A549 (cell line): ENCODE measurements around the gene FAM241B. TPM values are rescaled to one million over a fixed set of nuclear protein-coding genes. Genes with fewer than 3 reads are reported as not detected.

Experiments
- ATAC-seq, 2 experiments: fragments of 200-7000 bp in 1 of 2; fragments of >200 bp in 1 of 2; cut with Nextera tagmentation in 1 of 2; cut with Tn5 transposase in 1 of 2; 3 replicates each; pipeline versions ENCODE4 v1.8.0 to v1.9.1; 2018 to 2020; ENCODE audit warnings: mild to moderate bottlenecking in 1 of 2, moderate library complexity in 1 of 2
- CTCF ChIA-PET: fragments of 300-600 bp; sonication (Branson Sonifier 250); formaldehyde crosslinking; extraction: SDS; loops from one replicate; lab custom pipeline; 2021; ENCODE audit warnings: antibody characterized with exemption, inconsistent platforms; lab: Yijun Ruan, JAX
- POLR2A ChIA-PET: fragments of 350-600 bp; formaldehyde crosslinking; extraction: SDS; loops from one replicate; lab custom pipeline; 2021; ENCODE audit warnings: antibody characterized with exemption, inconsistent platforms; lab: Yijun Ruan, JAX
- DNase-seq, 2 experiments: peaks; one replicate each; pipeline versions ENCODE4 v3.0.0 to v3.0.0-alpha.2; 2011 to 2016; ENCODE audit warnings: low read depth in 1 of 2, low spot score in 1 of 2
- FAIRE-seq: peaks from 2 replicates; lab custom pipeline; 2011; peaks lifted over from hg19 to GRCh38; lab: Jason Lieb, UNC
- H3K27ac ChIP-seq, 2 experiments: fragments of >200 bp; sonication (Bioruptor Twin); formaldehyde crosslinking; 3 replicates each; pipeline ENCODE4 v1.5.1; 2016 to 2017
- H3K4me1 ChIP-seq: fragments of >200 bp; sonication (Bioruptor Twin); formaldehyde crosslinking; 3 replicates; pipeline ENCODE4 v1.6.1; 2016
- H3K4me2 ChIP-seq: fragments of >200 bp; sonication (Bioruptor Twin); formaldehyde crosslinking; 3 replicates; pipeline ENCODE4 v1.6.1; 2016
- H3K4me3 ChIP-seq: fragments of >200 bp; sonication (Bioruptor Twin); formaldehyde crosslinking; 3 replicates; pipeline ENCODE4 v1.5.1; 2016
- H3K9me3 ChIP-seq: fragments of >200 bp; sonication (Bioruptor Twin); formaldehyde crosslinking; 3 replicates; pipeline ENCODE4 v1.6.1; 2016
- CEBPB ChIP-seq, 2 experiments: fragments of >200 bp in 1 of 2; sonication (Bioruptor Twin) in 1 of 2; formaldehyde crosslinking in 1 of 2; IDR thresholded peaks; 2 replicates each; pipeline ENCODE4 v1.6.1; 2012 to 2016
- EHF ChIP-seq: fragments of 250-450 bp; sonication (Bioruptor Pico); IDR thresholded peaks from 2 replicates; pipeline ENCODE4 v1.5.0; 2020; ENCODE audit warnings: mild to moderate bottlenecking
- EP300 ChIP-seq, 2 experiments: fragments of >200 bp; sonication (Bioruptor Twin); formaldehyde crosslinking; IDR thresholded peaks; 2 replicates in 1 of 2; 3 replicates in 1 of 2; pipeline ENCODE4 v1.6.1; 2016 to 2017
- FOSL2 ChIP-seq, 2 experiments: fragments of 450-650 bp in 1 of 2; fragments of >200 bp in 1 of 2; sonication (Bioruptor Twin) in 1 of 2; formaldehyde crosslinking; IDR thresholded peaks; 2 replicates each; pipeline versions ENCODE4 v1.5.0 to v1.6.1; 2016 to 2020; ENCODE audit warnings: mild to moderate bottlenecking in 1 of 2, moderate library complexity in 1 of 2
- FOXS1 ChIP-seq: fragments of 250-450 bp; sonication (Bioruptor Pico); IDR thresholded peaks from 2 replicates; pipeline ENCODE4 v1.5.0; 2020; ENCODE audit warnings: mild to moderate bottlenecking, moderate library complexity
- HDAC2 ChIP-seq: fragments of 200-600 bp; sonication (generic); IDR thresholded peaks from 2 replicates; pipeline ENCODE4 v1.6.1; 2016
- HOXA7 ChIP-seq: fragments of 250-450 bp; sonication (Bioruptor Pico); IDR thresholded peaks from 2 replicates; pipeline ENCODE4 v1.5.0; 2020; ENCODE audit warnings: mild to moderate bottlenecking, moderate library complexity
- JUN ChIP-seq, 2 experiments: fragments of >200 bp; sonication (Bioruptor Twin); formaldehyde crosslinking; IDR thresholded peaks; 2 replicates in 1 of 2; 3 replicates in 1 of 2; pipeline ENCODE4 v1.6.1; 2016 to 2017
- NR3C1 ChIP-seq: fragments of >200 bp; sonication (Bioruptor Twin); formaldehyde crosslinking; IDR thresholded peaks from 3 replicates; pipeline ENCODE4 v1.6.1; 2017
- POLR2A ChIP-seq: IDR thresholded peaks from 2 replicates; pipeline ENCODE4 v1.6.1; 2012; ENCODE audit warnings: mild to moderate bottlenecking, low read length
- POLR2AphosphoS2 ChIP-seq: conservative IDR thresholded peaks from 2 replicates; pipeline ENCODE4 v1.6.1; 2012; ENCODE audit warnings: low read length, improper control_type of control experiment, inconsistent platforms
- RAD21 ChIP-seq, 2 experiments: fragments of >200 bp in 1 of 2; sonication (Bioruptor Twin) in 1 of 2; formaldehyde crosslinking in 1 of 2; IDR thresholded peaks in 1 of 2; conservative IDR thresholded peaks in 1 of 2; 2 replicates in 1 of 2; 3 replicates in 1 of 2; pipeline ENCODE4 v1.6.1; 2012 to 2018; ENCODE audit warnings: inconsistent platforms in 1 of 2
- RARB ChIP-seq: fragments of 250-450 bp; sonication (Bioruptor Pico); IDR thresholded peaks from 2 replicates; pipeline ENCODE4 v1.8.0; 2021; ENCODE audit warnings: mild to moderate bottlenecking, moderate library complexity
- RCOR1 ChIP-seq: fragments of 150-350 bp; IDR thresholded peaks from 2 replicates; pipeline ENCODE4 v1.6.1; 2014; ENCODE audit warnings: antibody characterized with exemption, low read length, low read depth
- RNF2 ChIP-seq: fragments of 200-600 bp; sonication (generic); IDR thresholded peaks from 2 replicates; pipeline ENCODE4 v1.6.1; 2016; ENCODE audit warnings: low read depth, mild to moderate bottlenecking, antibody characterized with exemption, moderate library complexity, borderline replicate concordance
- TFCP2L1 ChIP-seq: fragments of 250-450 bp; sonication (Bioruptor Pico); IDR thresholded peaks from 2 replicates; pipeline ENCODE4 v1.5.0; 2021; ENCODE audit warnings: mild to moderate bottlenecking
- WGBS: methylation state at CpG from one replicate; pipeline ENCODE4 v1.1.6; 2017; ENCODE audit errors: missing lambda C conversion rate; 5-methylcytosine and 5-hydroxymethylcytosine counted together
- polyA plus RNA-seq, 4 experiments: library from polyadenylated mRNA; depleted of rRNA in 3 of 4; stranded (reverse); fragments of >200 nt; fragmentation: RNase III in 1 of 4; extraction: RNeasy Plus Mini Kit Qiagen cat#74134 plus additional on column Dnase treatment in 1 of 4; gene quantifications; 2 replicates in 3 of 4; 3 replicates in 1 of 4; pipeline ENCODE4 v1.2.3, GENCODE V29; 2011 to 2017
- TF ChIP-seq, protein P1 (sequence below): IDR thresholded peaks from 2 replicates; pipeline ENCODE4 v1.6.1; 2012; ENCODE audit warnings: low read depth, borderline replicate concordance
- TF ChIP-seq, protein P2 (sequence below): fragments of 250-450 bp; sonication (Bioruptor Pico); IDR thresholded peaks from 2 replicates; pipeline ENCODE4 v1.5.0; 2021; ENCODE audit warnings: mild to moderate bottlenecking, moderate library complexity, borderline replicate concordance
- TF ChIP-seq, protein P3 (sequence below): fragments of 450-650 bp; IDR thresholded peaks from 2 replicates; pipeline ENCODE4 v1.6.1; 2014; ENCODE audit warnings: antibody characterized with exemption
- TF ChIP-seq, protein P4 (sequence below): IDR thresholded peaks from 2 replicates; pipeline ENCODE4 v1.6.1; 2012
- TF ChIP-seq, protein P5 (sequence below): fragments of 200-600 bp; sonication (generic); IDR thresholded peaks from 2 replicates; pipeline ENCODE4 v1.6.1; 2016; ENCODE audit warnings: antibody characterized with exemption, mild to moderate bottlenecking, moderate library complexity
- TF ChIP-seq, protein P6 (sequence below): fragments of 250-450 bp; sonication (Bioruptor Pico); IDR thresholded peaks from 2 replicates; pipeline ENCODE4 v1.5.0; 2020; ENCODE audit warnings: low read depth, mild to moderate bottlenecking, moderate library complexity
- TF ChIP-seq, protein P7 (sequence below): fragments of >200 bp; sonication (Bioruptor Twin); formaldehyde crosslinking; IDR thresholded peaks from 3 replicates; pipeline ENCODE4 v1.5.1; 2016

Gene FAM241B
- polyA plus RNA-seq, 2 of the 4 experiments (the other 2 are of a cell fraction): 22.8 to 23.8 TPM

DNA sequence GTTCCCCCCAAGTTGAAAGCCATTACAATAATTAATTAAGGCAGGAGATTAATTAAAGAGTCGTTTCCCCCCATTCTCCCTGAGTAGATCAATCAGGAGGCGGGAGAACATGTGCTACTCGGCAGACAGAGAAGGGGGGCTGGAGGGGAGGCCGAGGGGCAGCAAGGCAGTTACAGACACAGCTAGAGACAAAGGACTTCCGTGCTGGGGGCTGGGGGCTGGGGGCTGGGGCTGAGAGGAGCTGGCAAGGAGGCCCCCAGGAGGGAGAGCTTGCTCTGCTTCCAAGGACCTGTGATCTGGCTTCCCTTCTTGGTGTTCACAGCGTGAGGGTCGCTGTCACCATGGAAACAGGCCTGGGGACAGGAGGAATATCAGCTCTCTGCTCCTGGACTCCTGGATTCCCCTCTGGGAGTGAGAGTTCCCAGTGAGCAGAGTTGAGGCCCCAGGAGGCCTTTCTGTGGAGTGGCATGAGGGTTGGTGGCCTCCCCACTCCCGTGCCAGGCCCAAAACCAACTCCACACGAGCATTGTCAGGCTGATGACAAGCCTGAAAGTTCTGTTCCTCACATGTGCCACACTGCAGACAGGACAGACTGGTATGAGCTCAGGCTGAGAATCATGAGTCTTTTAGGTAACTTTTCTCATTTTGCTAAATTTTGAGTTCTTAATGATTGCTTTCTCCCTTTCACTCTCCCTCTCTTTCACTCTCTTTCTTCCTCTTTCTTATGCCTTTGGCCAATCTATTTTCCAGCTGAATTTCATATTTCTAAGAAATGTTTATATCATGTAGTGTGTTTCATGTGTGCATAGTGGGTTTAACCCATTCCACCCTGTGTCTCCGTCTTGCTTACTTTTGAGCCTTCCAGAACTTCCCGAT, 16.4 kb downstream of the FAM241B start:
- TF ChIP-seq RNF2 (no peak), POLR2AphosphoS2 (no peak), FOXS1 (CRISPR knock-in tag) (no peak), POLR2A (no peak), NR3C1 (no peak), RARB (CRISPR knock-in tag) (no peak), CEBPB (IDR thresholded peaks at IDR 0.05) (no peak)
- TF ChIP-seq, protein P1, sequence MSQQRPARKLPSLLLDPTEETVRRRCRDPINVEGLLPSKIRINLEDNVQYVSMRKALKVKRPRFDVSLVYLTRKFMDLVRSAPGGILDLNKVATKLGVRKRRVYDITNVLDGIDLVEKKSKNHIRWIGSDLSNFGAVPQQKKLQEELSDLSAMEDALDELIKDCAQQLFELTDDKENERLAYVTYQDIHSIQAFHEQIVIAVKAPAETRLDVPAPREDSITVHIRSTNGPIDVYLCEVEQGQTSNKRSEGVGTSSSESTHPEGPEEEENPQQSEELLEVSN: no peak
- TF ChIP-seq, protein P2, sequence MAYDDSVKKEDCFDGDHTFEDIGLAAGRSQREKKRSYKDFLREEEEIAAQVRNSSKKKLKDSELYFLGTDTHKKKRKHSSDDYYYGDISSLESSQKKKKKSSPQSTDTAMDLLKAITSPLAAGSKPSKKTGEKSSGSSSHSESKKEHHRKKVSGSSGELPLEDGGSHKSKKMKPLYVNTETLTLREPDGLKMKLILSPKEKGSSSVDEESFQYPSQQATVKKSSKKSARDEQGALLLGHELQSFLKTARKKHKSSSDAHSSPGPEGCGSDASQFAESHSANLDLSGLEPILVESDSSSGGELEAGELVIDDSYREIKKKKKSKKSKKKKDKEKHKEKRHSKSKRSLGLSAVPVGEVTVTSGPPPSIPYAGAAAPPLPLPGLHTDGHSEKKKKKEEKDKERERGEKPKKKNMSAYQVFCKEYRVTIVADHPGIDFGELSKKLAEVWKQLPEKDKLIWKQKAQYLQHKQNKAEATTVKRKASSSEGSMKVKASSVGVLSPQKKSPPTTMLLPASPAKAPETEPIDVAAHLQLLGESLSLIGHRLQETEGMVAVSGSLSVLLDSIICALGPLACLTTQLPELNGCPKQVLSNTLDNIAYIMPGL (CRISPR knock-in tag): no peak
- no peaks in the 10 kb centered on the region for H3K9me3 ChIP-seq
- no peak overlapping the region for H3K27ac ChIP-seq
- 52% methylated on average over 11 of the region's 11 CpGs for WGBS
- H3K4me2 ChIP-seq: no peak overlapping the region
- POLR2A ChIA-PET: no interaction called here
- no peak for FAIRE-seq
- H3K4me1 ChIP-seq: no peaks in the 10 kb centered on the region
- CTCF ChIA-PET: interaction anchor here (0.7 to 26.8 kb wide), 16 partner anchors 3 to 312 kb away, joined by 3 to 385 read pairs (median 14); partner anchors contain the start of genes COL13A1 and TSPAN15
- no peak for DNase-seq
- H3K4me3 ChIP-seq: no peak overlapping the region
- ATAC-seq: no peak

DNA sequence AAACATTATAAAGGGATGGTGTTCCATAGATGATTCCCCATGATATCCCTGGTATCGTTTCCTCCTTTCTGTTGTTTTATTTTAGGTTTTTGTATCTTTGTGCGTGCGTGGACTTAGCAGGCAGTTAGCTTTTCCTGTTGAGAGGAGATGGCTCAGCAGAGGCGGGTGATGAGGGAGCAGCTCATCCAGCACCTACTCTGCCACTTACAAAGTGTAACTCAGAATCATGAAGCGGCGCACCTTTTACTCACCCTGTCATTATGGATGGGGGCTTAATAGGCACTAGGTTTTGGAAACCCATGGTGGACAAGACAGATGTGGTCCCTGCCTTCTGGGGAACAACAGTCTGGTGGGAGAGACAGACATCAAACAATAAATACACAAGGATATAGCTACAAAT, 17.1 kb downstream of the FAM241B start:
- CTCF ChIA-PET: interaction anchor here (0.8 to 26.8 kb wide), 12 partner anchors 4 to 311 kb away, joined by 3 to 385 read pairs (median 39); partner anchors contain the start of gene COL13A1
- no peak overlapping the region for H3K4me2 ChIP-seq
- TF ChIP-seq, protein P3, sequence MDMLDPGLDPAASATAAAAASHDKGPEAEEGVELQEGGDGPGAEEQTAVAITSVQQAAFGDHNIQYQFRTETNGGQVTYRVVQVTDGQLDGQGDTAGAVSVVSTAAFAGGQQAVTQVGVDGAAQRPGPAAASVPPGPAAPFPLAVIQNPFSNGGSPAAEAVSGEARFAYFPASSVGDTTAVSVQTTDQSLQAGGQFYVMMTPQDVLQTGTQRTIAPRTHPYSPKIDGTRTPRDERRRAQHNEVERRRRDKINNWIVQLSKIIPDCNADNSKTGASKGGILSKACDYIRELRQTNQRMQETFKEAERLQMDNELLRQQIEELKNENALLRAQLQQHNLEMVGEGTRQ: no peak
- TF ChIP-seq FOXS1 (CRISPR knock-in tag) (no peak), TFCP2L1 (CRISPR knock-in tag) (no peak), EHF (CRISPR knock-in tag) (no peak), JUN (IDR thresholded peaks at IDR 0.05) (no peak), HOXA7 (CRISPR knock-in tag) (no peak), RARB (CRISPR knock-in tag) (no peak), NR3C1 (no peak), EP300 (IDR thresholded peaks at IDR 0.05) (no peak), HDAC2 (no peak), RCOR1 (no peak), POLR2A (no peak), RAD21 (conservative IDR thresholded peaks at IDR 0.05 in 1 of 2, IDR thresholded peaks at IDR 0.05 in 1 of 2) (no peak), FOSL2 (IDR thresholded peaks at IDR 0.05) (no peak), FOSL2 (CRISPR knock-in tag; IDR thresholded peaks at IDR 0.05) (no peak)
- TF ChIP-seq, protein P4, sequence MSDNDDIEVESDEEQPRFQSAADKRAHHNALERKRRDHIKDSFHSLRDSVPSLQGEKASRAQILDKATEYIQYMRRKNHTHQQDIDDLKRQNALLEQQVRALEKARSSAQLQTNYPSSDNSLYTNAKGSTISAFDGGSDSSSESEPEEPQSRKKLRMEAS: no peak
- TF ChIP-seq, protein P5, sequence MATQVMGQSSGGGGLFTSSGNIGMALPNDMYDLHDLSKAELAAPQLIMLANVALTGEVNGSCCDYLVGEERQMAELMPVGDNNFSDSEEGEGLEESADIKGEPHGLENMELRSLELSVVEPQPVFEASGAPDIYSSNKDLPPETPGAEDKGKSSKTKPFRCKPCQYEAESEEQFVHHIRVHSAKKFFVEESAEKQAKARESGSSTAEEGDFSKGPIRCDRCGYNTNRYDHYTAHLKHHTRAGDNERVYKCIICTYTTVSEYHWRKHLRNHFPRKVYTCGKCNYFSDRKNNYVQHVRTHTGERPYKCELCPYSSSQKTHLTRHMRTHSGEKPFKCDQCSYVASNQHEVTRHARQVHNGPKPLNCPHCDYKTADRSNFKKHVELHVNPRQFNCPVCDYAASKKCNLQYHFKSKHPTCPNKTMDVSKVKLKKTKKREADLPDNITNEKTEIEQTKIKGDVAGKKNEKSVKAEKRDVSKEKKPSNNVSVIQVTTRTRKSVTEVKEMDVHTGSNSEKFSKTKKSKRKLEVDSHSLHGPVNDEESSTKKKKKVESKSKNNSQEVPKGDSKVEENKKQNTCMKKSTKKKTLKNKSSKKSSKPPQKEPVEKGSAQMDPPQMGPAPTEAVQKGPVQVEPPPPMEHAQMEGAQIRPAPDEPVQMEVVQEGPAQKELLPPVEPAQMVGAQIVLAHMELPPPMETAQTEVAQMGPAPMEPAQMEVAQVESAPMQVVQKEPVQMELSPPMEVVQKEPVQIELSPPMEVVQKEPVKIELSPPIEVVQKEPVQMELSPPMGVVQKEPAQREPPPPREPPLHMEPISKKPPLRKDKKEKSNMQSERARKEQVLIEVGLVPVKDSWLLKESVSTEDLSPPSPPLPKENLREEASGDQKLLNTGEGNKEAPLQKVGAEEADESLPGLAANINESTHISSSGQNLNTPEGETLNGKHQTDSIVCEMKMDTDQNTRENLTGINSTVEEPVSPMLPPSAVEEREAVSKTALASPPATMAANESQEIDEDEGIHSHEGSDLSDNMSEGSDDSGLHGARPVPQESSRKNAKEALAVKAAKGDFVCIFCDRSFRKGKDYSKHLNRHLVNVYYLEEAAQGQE: no peak
- TF ChIP-seq, protein P6, sequence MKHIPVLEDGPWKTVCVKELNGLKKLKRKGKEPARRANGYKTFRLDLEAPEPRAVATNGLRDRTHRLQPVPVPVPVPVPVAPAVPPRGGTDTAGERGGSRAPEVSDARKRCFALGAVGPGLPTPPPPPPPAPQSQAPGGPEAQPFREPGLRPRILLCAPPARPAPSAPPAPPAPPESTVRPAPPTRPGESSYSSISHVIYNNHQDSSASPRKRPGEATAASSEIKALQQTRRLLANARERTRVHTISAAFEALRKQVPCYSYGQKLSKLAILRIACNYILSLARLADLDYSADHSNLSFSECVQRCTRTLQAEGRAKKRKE (CRISPR knock-in tag): no peak
- TF ChIP-seq, protein P7, sequence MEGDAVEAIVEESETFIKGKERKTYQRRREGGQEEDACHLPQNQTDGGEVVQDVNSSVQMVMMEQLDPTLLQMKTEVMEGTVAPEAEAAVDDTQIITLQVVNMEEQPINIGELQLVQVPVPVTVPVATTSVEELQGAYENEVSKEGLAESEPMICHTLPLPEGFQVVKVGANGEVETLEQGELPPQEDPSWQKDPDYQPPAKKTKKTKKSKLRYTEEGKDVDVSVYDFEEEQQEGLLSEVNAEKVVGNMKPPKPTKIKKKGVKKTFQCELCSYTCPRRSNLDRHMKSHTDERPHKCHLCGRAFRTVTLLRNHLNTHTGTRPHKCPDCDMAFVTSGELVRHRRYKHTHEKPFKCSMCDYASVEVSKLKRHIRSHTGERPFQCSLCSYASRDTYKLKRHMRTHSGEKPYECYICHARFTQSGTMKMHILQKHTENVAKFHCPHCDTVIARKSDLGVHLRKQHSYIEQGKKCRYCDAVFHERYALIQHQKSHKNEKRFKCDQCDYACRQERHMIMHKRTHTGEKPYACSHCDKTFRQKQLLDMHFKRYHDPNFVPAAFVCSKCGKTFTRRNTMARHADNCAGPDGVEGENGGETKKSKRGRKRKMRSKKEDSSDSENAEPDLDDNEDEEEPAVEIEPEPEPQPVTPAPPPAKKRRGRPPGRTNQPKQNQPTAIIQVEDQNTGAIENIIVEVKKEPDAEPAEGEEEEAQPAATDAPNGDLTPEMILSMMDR: no peak
- TF ChIP-seq, protein P1: no peak
- TF ChIP-seq, all 56 proteins: peak for 0
- DNase-seq: no peak
- ATAC-seq: no peak
- no peak for FAIRE-seq
- no peaks in the 10 kb centered on the region for H3K9me3 ChIP-seq
- H3K27ac ChIP-seq: no peak overlapping the region
- H3K4me1 ChIP-seq: no peaks in the 10 kb centered on the region
- WGBS: 82% methylated on average over 6 of the region's 6 CpGs
- no peak overlapping the region for H3K4me3 ChIP-seq
- POLR2A ChIA-PET: no interaction called here
